Anterior cingulate cortex (tissue), 58 donors: Measurements from ENCODE around the gene OTOP2.
"Not testable (repeated sequence)": the region's sequence is repeated elsewhere in the genome, so short reads cannot be mapped to it uniquely, and the experiment has no call there.

Experiments
- DNase-seq, 58 donors: peaks; one replicate each; lab custom pipeline; 2025; lab: John Stamatoyannopoulos, UW

The OTOP2 gene

GRCh38 chr17:74964988-74965622 is 41.0 kb downstream of the OTOP2 start:
- no peak for DNase-seq

DNA sequence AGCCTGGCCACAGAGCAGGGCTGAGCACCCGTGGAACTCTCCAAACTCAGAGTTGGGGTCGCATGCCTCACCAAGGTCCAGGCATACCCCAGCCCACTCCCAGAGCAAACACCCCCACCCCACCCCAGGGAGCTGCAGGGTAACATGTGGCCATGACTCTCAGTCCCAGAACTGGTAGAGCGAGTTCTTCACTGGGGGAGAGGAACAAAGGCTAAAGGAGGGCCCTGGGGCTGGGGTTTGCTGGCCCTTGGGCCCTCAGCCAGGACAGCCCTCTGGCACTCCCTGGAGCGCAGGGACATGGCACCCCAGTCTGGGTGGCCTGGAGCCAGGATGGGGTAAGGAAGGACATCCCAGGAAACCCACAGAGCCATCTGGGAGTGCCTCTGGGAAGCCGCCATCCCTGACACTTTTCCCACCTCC is 44.3 kb downstream of the OTOP2 start:
- no peak for DNase-seq

GRCh38 chr17:74969501-74969900 is 45.4 kb downstream of the OTOP2 start:
- not testable (repeated sequence) for DNase-seq

GRCh38 chr17:74970395-74970794 is 46.3 kb downstream of the OTOP2 start:
- no peak for DNase-seq

GRCh38 chr17:74971069-74971841 is 47.2 kb downstream of the OTOP2 start:
- peak in 1 of 58 donors; percentile 52 for DNase-seq

GRCh38 chr17:74971842-74972106 is 47.7 kb downstream of the OTOP2 start:
- peak in 2 of 58 donors; percentile 32 to 44 for DNase-seq

- peak in 56 of 58 donors; percentile 9 to 89 (median 70) for DNase-seq
Measured at GRCh38 chr17:74972107-74972972, 48.3 kb downstream of the OTOP2 start, which contains the start of gene HID1. Gene HID1, minus strand, starts transcription at chr17:74972759. Its CDS starts 103 bp downstream, at chr17:74972656.

GRCh38 chr17:74972973-74973328 is 48.9 kb downstream of the OTOP2 start:
- DNase-seq, result peak in 3 of 58 donors; percentile 26 to 52 (median 34)

DNA sequence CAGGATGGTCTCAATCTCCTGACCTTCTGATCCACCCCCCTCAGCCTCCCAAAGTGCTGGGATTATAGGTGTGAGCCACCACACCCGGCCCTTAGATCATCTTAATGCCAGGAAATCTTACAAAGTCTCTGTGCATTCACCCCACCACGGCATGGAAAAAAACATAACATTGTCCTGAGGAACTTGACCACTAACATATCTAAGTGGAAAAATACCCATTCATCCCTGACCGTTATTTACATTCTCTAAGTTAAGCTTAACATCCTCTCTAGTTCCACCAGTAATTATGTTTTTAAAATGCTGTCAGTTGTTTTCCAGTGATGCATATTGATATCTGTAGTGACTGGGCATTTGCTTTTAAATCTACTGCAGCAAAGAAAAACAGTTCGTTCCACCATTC is 51.9 kb downstream of the OTOP2 start:
- no peak for DNase-seq

GRCh38 chr17:74977802-74978201 is 53.7 kb downstream of the OTOP2 start:
- no peak for DNase-seq

- no peak for DNase-seq
Measured at GRCh38 chr17:74978240-74978639, 54.2 kb downstream of the OTOP2 start.

GRCh38 chr17:74979408-74980146 is 55.5 kb downstream of the OTOP2 start:
- DNase-seq, result no peak

DNA sequence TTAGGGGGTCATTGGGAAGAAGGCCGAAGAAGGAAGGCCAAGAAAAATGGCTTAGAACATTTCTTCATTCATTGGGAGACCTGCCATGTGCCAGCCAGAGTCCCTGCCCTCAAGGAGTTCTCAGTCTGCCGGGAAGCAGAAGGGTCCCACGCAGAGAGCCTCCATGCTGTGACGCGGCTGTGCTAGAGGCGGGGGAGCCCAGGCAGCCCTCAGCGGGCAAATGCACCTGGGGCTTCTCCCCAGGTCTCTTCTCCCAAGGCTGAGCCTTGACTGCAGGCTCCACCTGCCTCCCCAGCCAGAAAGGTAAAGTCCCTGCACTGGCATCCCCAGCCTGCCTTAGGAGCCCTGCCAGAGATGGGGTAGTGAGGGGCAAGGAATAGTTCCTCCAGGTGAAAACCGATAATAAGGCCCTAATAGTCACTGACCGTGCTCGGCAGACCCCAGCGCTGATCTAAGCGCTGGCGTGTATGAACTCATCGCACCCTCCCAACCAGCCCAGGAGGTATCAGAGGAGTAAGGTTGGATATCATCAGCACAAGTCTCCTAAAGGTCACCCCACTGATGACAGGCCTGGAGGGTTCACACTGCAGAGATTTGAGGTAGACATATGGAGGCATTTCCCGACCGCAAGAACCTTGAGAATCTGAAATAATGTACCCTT is 57.4 kb downstream of the OTOP2 start:
- DNase-seq, result no peak

DNA sequence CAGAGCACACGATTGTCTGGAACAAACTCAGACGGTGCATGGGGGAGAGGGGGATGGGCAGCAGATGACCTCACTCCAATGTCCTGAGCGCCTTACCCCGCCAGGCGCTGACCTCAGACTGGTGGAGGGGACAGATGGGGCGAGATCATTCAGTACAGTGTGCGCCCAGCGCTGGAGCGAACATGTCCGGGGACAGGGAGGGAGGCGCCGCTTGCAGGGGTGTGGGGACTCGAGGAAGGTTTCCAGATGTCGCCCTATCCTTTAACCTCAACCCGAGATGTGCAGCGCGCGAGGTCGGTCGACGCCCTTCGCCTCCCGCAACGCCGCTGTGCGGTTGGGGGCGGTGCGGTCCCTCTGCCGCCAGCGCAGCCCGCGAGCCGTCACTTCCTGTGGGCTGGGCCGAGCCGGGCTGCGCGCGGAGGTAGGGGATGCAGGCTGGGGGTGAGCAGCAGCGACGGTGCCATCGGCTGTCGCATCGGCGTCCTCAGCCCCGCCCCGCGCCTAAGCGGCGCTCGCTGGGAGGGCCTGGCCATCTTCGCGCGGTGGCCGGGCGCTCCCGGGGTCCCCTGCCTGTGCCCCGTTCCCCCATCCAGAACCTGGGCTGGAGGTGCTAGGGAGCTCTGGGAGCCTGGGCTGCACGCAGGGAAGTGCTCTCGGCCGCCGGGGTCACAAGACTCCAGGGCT is 58.0 kb downstream of the OTOP2 start:
- peak in 57 of 58 donors; percentile 39 to 95 (median 83) for DNase-seq

- DNase-seq, result peak in 13 of 58 donors; percentile 36 to 75 (median 47)
Measured at GRCh38 chr17:74982663-74983313, 58.7 kb downstream of the OTOP2 start.
